ENCODE measurements around the gene GRK2. TPM values are rescaled to one million over a fixed set of nuclear protein-coding genes. Genes with fewer than 3 reads are reported as not detected.
A peak's percentile ranks its signal among the peaks of the same experiment; 100 is the strongest.

The GRK2 gene
- total and polyA plus RNA-seq, 9 of the 15 experiments (the other 6 are each of a cell fraction or from before 2014, with no cell fraction given) = 0.24 to 95.8 (median 56.5) TPM

- no peak for TF ChIP-seq MNT (conservative IDR thresholded peaks at IDR 0.05)
- no peak for TF ChIP-seq SUPT5H (IDR thresholded peaks at IDR 0.05)
- no peak for TF ChIP-seq BRD9 (IDR thresholded peaks at IDR 0.05; ENCODE audit: low read depth, partially characterized antibody)
- no peak for TF ChIP-seq BRD4 (IDR thresholded peaks at IDR 0.05)
- no peak for TF ChIP-seq EWSR1 (IDR thresholded peaks at IDR 0.05; ENCODE audit: borderline replicate concordance, low read depth, partially characterized antibody)
- no peak for TF ChIP-seq CAMTA2 (CRISPR knock-in tag; conservative IDR thresholded peaks at IDR 0.05)
- no peak for TF ChIP-seq DPF2 (IDR thresholded peaks at IDR 0.05)
- no peak for TF ChIP-seq ETV1 (tag; conservative IDR thresholded peaks at IDR 0.05; ENCODE audit: low read depth)
- TF ChIP-seq ERF (CRISPR knock-in tag; IDR thresholded peaks at IDR 0.05) = no peak
- TF ChIP-seq GATA2 (CRISPR knock-in tag; IDR thresholded peaks at IDR 0.05) = no peak
- no peak for TF ChIP-seq EP300 (IDR thresholded peaks at IDR 0.05; ENCODE audit: low read length)
- TF ChIP-seq ZNF232 (CRISPR knock-in tag; IDR thresholded peaks at IDR 0.05) = no peak
- no peak for TF ChIP-seq CTCF (IDR thresholded peaks at IDR 0.05 in 2 of 3, conservative IDR thresholded peaks at IDR 0.05 in 1 of 3; ENCODE audit: insufficient read depth in 2 of 3, low read depth in 1 of 3, low read length in 3 of 3)
- no peak for TF ChIP-seq PRMT5 (CRISPR knock-in tag; IDR thresholded peaks at IDR 0.05)
- no peak for TF ChIP-seq HDAC8 (tag; IDR thresholded peaks at IDR 0.05)
- TF ChIP-seq HDGF (IDR thresholded peaks at IDR 0.05) = no peak
- TF ChIP-seq CGGBP1 (CRISPR knock-in tag; IDR thresholded peaks at IDR 0.05) = no peak
- TF ChIP-seq POLR2AphosphoS5 (IDR thresholded peaks at IDR 0.05; ENCODE audit: control insufficient read depth, insufficient read depth, low read depth, low read length) = no peak
- TF ChIP-seq KHSRP (IDR thresholded peaks at IDR 0.05) = no peak
- TF ChIP-seq ARID3A (IDR thresholded peaks at IDR 0.05; ENCODE audit: borderline replicate concordance, low read depth, low read length) = no peak
- no peaks in the 10 kb centered on the region for H3K9me3 ChIP-seq (replicated peaks; ENCODE audit: control insufficient read depth, insufficient read depth, low read depth, low read length)
- H3K9ac ChIP-seq (ENCODE audit: insufficient read depth in 1 of 2, low read depth in 2 of 2, low read length in 2 of 2) = peak overlapping the region in 1 of 2 experiments; percentile 47; a peak in 2 of 4 replicates
- no peak for ATAC-seq
- H3K4me1 ChIP-seq (replicated peaks in 1 of 2; ENCODE audit: control insufficient read depth in 2 of 2, insufficient read depth in 2 of 2, low read length in 2 of 2) = peaks cover 44 to 62% of the 10 kb centered on the region in 2 experiments
- DNase-seq (ENCODE audit: extremely low read depth in 1 of 4, low spot score in 3 of 4) = peak in 2 of 4 experiments; percentile 2 to 3
- H4K20me1 ChIP-seq (replicated peaks; ENCODE audit: control insufficient read depth, insufficient read depth, low read length) = no peaks in the 10 kb centered on the region
- no TSS peak for BruUV-seq (replicated peaks)
- no peak overlapping the region for H3K4me2 ChIP-seq (ENCODE audit: insufficient read depth, low read length)
- H3K9me1 ChIP-seq (ENCODE audit: control insufficient read depth, insufficient read depth, low read length) = no peaks in the 10 kb centered on the region
- intact Hi-C loops (cut with micrococcal nuclease) = no loop called here
- peaks cover 6% of the 10 kb centered on the region; the same call in 1 of the 3 replicates for H3K79me2 ChIP-seq (ENCODE audit: control insufficient read depth, insufficient read depth, low read length)
- no peak overlapping the region for H3K4me3 ChIP-seq
- 95% methylated on average over 2 of the region's 2 CpGs for WGBS (ENCODE audit: insufficient coverage, low coverage, missing lambda C conversion rate)
- H3K27me3 ChIP-seq (ENCODE audit: control insufficient read depth in 2 of 2, insufficient read depth in 2 of 2, low read length in 2 of 2) = no peaks in the 10 kb centered on the region
- no peak for FAIRE-seq
- POLR2A ChIA-PET = interaction anchor here (0.6 to 3.5 kb wide), 7 partner anchors 8 to 431 kb away, joined by 3 to 10 read pairs (median 4); no protein-coding TSS in a partner anchor
- in situ Hi-C loops (cut with MboI) = loop anchor here (5.0 kb wide), 1 partner anchor 37 kb away; no protein-coding TSS in a partner anchor
- H3K27ac ChIP-seq (ENCODE audit: extremely low read depth, low read depth, low read length) = no peak overlapping the region
- CTCF ChIA-PET (ENCODE audit: low intra/inter-chr PET ratio) = no interaction called here
- H2AFZ ChIP-seq (ENCODE audit: low read depth, low read length) = no peak overlapping the region
- H3K36me3 ChIP-seq (ENCODE audit: control insufficient read depth, insufficient read depth, low read length) = no peaks in the 10 kb centered on the region
Measured at GRCh38 chr11:67314218-67314617, 47.9 kb downstream of the GRK2 start.

All from K562 (cell line).